Measurements from ENCODE around the gene UNK.
"Not testable (repeated sequence)": the region's sequence is repeated elsewhere in the genome, so short reads cannot be mapped to it uniquely, and the experiment has no call there.

Gene UNK

GRCh38 chr17:75853433-75853832, 68.8 kb downstream of the UNK start:
- no peak for DNase-seq

GRCh38 chr17:75854101-75854748, 69.6 kb downstream of the UNK start:
- no peak for DNase-seq

GRCh38 chr17:75854881-75855309, 70.3 kb downstream of the UNK start:
- DNase-seq = no peak

- DNase-seq = peak; percentile 99
These were observed 70.9 kb downstream of the UNK start, which contains the start of gene WBP2 for GRCh38 chr17:75855310-75856061. WBP2 (minus strand) TSS chr17:75855335; CDS start chr17:75855297, 38 bp downstream.

GRCh38 chr17:75856062-75856756, 71.6 kb downstream of the UNK start:
- peak; percentile 57 for DNase-seq

- not testable (repeated sequence) for DNase-seq
These were observed 74.8 kb downstream of the UNK start for GRCh38 chr17:75859358-75859757.

- no peak for DNase-seq
These were observed 77.3 kb downstream of the UNK start for GRCh38 chr17:75861927-75862317.

- DNase-seq = peak; percentile 86
These were observed 79.9 kb downstream of the UNK start for GRCh38 chr17:75864448-75864871.

- DNase-seq = peak; percentile 53
These were observed 80.3 kb downstream of the UNK start for GRCh38 chr17:75864887-75865286.

GRCh38 chr17:75865404-75866188, 81.0 kb downstream of the UNK start:
- not testable (repeated sequence) for DNase-seq

GRCh38 chr17:75868730-75869281, 84.2 kb downstream of the UNK start:
- not testable (repeated sequence) for DNase-seq

GRCh38 chr17:75869282-75870141, 84.9 kb downstream of the UNK start:
- no peak for DNase-seq

- not testable (repeated sequence) for DNase-seq
These were observed 85.6 kb downstream of the UNK start for GRCh38 chr17:75870228-75870627.

GRCh38 chr17:75872434-75873351, 88.1 kb downstream of the UNK start:
- DNase-seq = peak; percentile 63

GRCh38 chr17:75873587-75874322, 89.1 kb downstream of the UNK start:
- no peak for DNase-seq

- DNase-seq = no peak
These were observed 89.9 kb downstream of the UNK start for GRCh38 chr17:75874323-75875181.

Measured in activated CD4-positive, alpha-beta T cell treated with anti-CD3 and anti-CD28 coated beads, Interleukin-2, Interleukin-6, amounts not matched to agents 100 ng/mL and 50 ng/mL, durations not matched to agents 16 hours and 8 hours (primary cell).